Psoas muscle (tissue), 8 donors: ENCODE results near the gene COMMD6. TPM values are rescaled to one million over a fixed set of nuclear protein-coding genes. Genes with fewer than 3 reads are reported as not detected.

Source experiments
- ATAC-seq, 4 donors: fragments of 200-7000 bp; cut with Tn5 transposase; one replicate each; pipeline ENCODE4 v1.9.1; 2020; ENCODE audit warnings: moderate library complexity in 3 of 4, mild to moderate bottlenecking in 2 of 4
- DNase-seq, 2 donors: peaks; one replicate each; pipeline ENCODE4 v3.0.0-alpha.2; 2020
- H3K27ac ChIP-seq: fragments of 200-600 bp; one replicate; pipeline ENCODE4 v1.8.0; 2022
- H3K27me3 ChIP-seq, 3 donors: fragments of 200-600 bp in 1 of 3; one replicate each; pipeline versions ENCODE4 v1.6.1 to v1.8.0; 2013 to 2022; ENCODE audit warnings: low read length in 2 of 3, mild to moderate bottlenecking in 2 of 3, moderate library complexity in 1 of 3; ENCODE audit not compliant: insufficient read depth in 3 of 3
- H3K36me3 ChIP-seq, 2 donors: fragments of 200-600 bp in 1 of 2; one replicate each; pipeline versions ENCODE4 v1.6.1 to v1.8.0; 2013 to 2022; ENCODE audit warnings: low read depth in 1 of 2, mild to moderate bottlenecking in 1 of 2, moderate library complexity in 1 of 2; ENCODE audit not compliant: insufficient read depth in 1 of 2
- H3K4me1 ChIP-seq: fragments of 200-600 bp; one replicate; pipeline ENCODE4 v1.8.0; 2022
- H3K4me3 ChIP-seq: fragments of 200-600 bp; one replicate; pipeline ENCODE4 v1.8.0; 2022; ENCODE audit warnings: mild to moderate bottlenecking
- H3K9me3 ChIP-seq: fragments of 200-600 bp; one replicate; pipeline ENCODE4 v1.8.0; 2022
- WGBS, 3 donors: extraction: QIAGEN DNeasy Blood & Tissue Kit; methylation state at CpG; one replicate each; pipeline versions ENCODE4 v1.1.6 to v1.1.7; 2013; 5-methylcytosine and 5-hydroxymethylcytosine counted together
- intact Hi-C, 2 donors: fragments of 100-400 bp; cut with DNase I; formaldehyde crosslinking; loops; one replicate each; pipeline versions ENCODE4 v1.11.0 to v1.14.2; 2022
- polyA plus RNA-seq, 3 donors: library from polyadenylated mRNA; stranded (reverse); fragments of 200-250 nt; gene quantifications; one replicate each; pipeline ENCODE4 v1.2.3, GENCODE V29; 2013
- total RNA-seq, 4 donors: library from RNA; stranded (reverse); fragmentation: NEBNext Ultra II Directional in 2 of 4; extraction: Animal tissue kit (Norgen Biotek cat#: 25700) in 2 of 4; gene quantifications; one replicate each; pipeline versions ENCODE4 v1.2.1 to v1.2.4, GENCODE V29; 2021 to 2023
- TF ChIP-seq, protein P1 (sequence below): fragments of 200-600 bp; IDR thresholded peaks from one replicate; pipeline ENCODE4 v1.8.0; 2022; ENCODE audit warnings: antibody characterized with exemption
- donor health status: healthy with polysubstance abuse.
- donor health status: DM: no; HTN: no; CAD: no; lungs with moderate emphysema.
- donor health status: Bipolar disorder and iron deficiency.
- donor health status: healthy.
- donor health status: DM: yes; HTN: yes; CAD: no.
- donor health status: DM: no; HTN: no; CAD: no.
- donor health status: DM: no; HTN: no; CAD: no.
- donor health status: DM: yes; HTN: yes; CAD: no.

Gene COMMD6
- total and polyA plus RNA-seq, 7 donors: 34.1 to 80.6 (median 46.8) TPM

DNA sequence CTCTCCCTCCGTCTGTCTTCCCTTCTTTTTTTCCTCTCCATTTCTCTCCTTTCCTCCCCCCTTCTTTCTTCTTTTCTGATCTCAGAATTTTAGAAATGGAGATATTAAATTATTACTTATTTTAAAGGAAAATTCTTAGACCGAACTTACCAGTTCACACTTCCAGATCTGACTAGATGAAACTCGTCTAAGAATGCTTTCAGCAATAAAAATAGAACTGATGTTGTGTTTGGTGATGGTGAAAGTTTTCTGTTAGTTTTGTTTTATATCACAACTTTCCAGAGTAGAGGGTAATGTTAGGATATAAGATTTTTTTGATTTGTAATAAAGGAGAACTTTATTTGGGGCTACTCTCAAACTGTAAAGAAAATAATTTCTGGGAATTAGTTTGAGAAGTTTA, 41.9 kb upstream of the COMMD6 start:
- TF ChIP-seq, protein P1, sequence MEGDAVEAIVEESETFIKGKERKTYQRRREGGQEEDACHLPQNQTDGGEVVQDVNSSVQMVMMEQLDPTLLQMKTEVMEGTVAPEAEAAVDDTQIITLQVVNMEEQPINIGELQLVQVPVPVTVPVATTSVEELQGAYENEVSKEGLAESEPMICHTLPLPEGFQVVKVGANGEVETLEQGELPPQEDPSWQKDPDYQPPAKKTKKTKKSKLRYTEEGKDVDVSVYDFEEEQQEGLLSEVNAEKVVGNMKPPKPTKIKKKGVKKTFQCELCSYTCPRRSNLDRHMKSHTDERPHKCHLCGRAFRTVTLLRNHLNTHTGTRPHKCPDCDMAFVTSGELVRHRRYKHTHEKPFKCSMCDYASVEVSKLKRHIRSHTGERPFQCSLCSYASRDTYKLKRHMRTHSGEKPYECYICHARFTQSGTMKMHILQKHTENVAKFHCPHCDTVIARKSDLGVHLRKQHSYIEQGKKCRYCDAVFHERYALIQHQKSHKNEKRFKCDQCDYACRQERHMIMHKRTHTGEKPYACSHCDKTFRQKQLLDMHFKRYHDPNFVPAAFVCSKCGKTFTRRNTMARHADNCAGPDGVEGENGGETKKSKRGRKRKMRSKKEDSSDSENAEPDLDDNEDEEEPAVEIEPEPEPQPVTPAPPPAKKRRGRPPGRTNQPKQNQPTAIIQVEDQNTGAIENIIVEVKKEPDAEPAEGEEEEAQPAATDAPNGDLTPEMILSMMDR: no peak
- H3K9me3 ChIP-seq: peaks cover 8% of the 10 kb centered on the region
- peaks cover 0 to 2% of the 10 kb centered on the region in 2 donors for H3K36me3 ChIP-seq
- intact Hi-C loops: no loop called here
- WGBS, 3 donors: 51 to 65% (median 55%) methylated on average over 3 of the region's 3 CpGs
- peak overlapping the region; percentile 37 for H3K27ac ChIP-seq
- H3K4me3 ChIP-seq: no peak overlapping the region
- ATAC-seq (no peak), DNase-seq (no peak)
- no peaks in the 10 kb centered on the region for H3K27me3 ChIP-seq
- peaks cover 8% of the 10 kb centered on the region for H3K4me1 ChIP-seq

DNA sequence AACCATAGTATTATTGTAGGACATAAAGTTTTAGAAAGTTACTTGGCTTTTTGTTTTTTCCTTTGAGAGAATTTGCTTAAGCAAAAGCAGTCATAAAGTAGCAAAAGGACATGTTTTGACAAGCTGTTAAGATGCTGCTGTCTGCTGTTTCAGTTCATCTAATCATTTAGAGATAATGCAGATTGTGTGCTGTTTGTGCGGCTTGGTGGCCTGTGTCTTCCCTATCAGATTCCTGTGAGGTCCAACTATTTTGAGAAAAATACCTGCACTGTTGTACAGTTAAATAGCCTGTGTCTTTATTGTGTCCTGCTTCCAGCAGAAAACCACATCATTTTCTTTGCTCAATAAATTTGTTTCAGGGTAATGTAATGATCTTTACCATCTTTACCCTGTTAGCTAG, 31.9 kb upstream of the COMMD6 start:
- no peaks in the 10 kb centered on the region for H3K27me3 ChIP-seq
- peaks cover 5 to 76% of the 10 kb centered on the region in 2 donors for H3K36me3 ChIP-seq
- H3K9me3 ChIP-seq: no peaks in the 10 kb centered on the region
- H3K4me1 ChIP-seq: no peaks in the 10 kb centered on the region
- no peak overlapping the region for H3K27ac ChIP-seq
- DNase-seq: no peak
- TF ChIP-seq, protein P1: no peak
- 95 to 100% (median 96%) methylated on average over 1 of the region's 1 CpG for WGBS, 3 donors
- intact Hi-C loops: no loop called here
- H3K4me3 ChIP-seq: no peak overlapping the region
- ATAC-seq: no peak

DNA sequence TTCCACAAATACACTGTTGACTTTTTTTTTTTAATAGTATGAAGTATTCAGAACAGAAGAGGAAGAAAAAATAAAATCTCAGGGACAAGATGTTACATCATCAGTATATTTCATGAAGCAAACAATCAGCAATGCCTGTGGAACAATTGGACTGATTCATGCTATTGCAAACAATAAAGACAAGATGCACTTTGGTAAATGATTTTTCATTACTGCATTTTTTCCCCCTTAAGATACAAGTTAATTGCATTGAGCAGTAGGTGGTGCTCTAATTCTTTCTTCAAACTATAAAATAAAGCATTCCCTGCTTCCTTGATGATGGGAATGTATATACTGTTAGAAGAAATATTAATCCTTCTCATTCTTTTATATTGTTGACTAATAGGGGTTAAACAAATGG, 29.0 kb upstream of the COMMD6 start:
- intact Hi-C loops: no loop called here

DNA sequence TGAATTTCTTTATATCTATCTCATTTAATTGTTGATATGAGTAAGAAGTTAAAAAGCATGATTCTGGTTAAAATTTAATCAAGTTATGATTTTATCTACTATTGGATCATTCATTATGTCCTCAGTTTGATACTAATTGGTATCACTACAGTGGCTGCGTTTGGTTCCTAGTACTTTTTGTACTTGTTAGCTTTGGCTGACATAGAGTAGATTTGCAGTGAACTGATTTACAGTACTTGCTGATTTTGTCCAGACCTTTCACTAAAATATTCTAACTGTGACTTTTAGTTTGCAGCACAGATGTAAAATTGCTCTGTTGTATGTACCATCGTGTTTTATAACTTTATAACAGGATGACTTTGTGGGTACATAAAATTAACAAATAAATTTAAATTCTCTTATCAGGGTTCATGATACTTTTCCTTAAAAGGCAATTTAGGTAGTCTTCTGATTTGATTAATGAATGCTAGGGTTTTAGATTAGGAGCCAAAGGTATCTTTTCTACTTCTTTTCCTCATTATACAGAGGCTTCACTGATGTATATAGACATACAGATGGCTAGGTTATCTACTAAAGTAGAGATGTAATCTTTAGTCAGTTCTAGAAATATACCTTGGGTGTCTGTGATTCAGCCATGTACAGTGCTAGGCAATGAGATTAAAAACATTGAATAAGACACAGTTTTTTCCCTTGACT, 20.7 kb upstream of the COMMD6 start:
- Histone ChIP-seq H3K9me3 (no peaks in the 10 kb centered on the region), H3K36me3 (peaks cover 0 to 34% of the 10 kb centered on the region in 2 donors), H3K4me1 (peaks cover 14% of the 10 kb centered on the region), H3K4me3 (no peak overlapping the region), H3K27ac (no peak overlapping the region), H3K27me3 (no peaks in the 10 kb centered on the region)
- WGBS, 3 donors: 60 to 87% (median 71%) methylated on average over 2 of the region's 2 CpGs
- intact Hi-C loops: no loop called here
- DNase-seq (no peak), ATAC-seq (no peak)
- TF ChIP-seq, protein P1: no peak

More for the DNA sequence above, 29.0 kb upstream of the COMMD6 start:
- H3K9me3 ChIP-seq: no peaks in the 10 kb centered on the region
- no peak overlapping the region for H3K4me3 ChIP-seq
- ATAC-seq: peak in 1 of 4 donors; percentile 52
- no peak overlapping the region for H3K27ac ChIP-seq
- TF ChIP-seq, protein P1: peak; percentile 24
- no peaks in the 10 kb centered on the region for H3K27me3 ChIP-seq
- H3K36me3 ChIP-seq: peaks cover 0 to 66% of the 10 kb centered on the region in 2 donors
- H3K4me1 ChIP-seq: no peaks in the 10 kb centered on the region
- no peak for DNase-seq

DNA sequence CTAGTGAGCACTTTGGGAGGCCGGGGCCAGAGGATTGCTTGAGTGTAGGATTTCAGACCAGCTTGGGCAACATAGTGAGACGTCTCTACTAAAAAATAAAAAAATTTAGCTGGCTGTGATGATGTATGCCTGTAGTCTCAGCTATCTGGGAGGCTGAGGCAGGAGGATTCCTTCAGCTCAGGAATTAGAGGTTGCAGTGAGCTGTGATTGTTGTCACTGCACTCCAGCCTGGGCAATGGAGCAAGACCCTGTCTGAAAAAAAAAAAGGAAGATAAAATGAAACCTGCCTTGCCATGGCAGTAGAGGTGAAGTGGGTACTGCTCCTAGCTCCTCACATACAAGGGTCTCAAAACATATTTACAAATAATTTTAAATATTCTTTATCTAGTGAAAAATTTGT, 19.3 kb upstream of the COMMD6 start:
- Histone ChIP-seq H3K27ac (no peak overlapping the region), H3K4me3 (no peak overlapping the region), H3K9me3 (no peaks in the 10 kb centered on the region), H3K4me1 (peaks cover 14% of the 10 kb centered on the region), H3K27me3 (no peaks in the 10 kb centered on the region), H3K36me3 (peaks cover 0 to 26% of the 10 kb centered on the region in 2 donors)
- no peak for DNase-seq
- WGBS, 3 donors: 38 to 64% (median 39%) methylated on average over 2 of the region's 2 CpGs
- TF ChIP-seq, protein P1: no peak
- intact Hi-C loops: no loop called here
- ATAC-seq: peak in 1 of 4 donors; percentile 25
